ENCODE measurements around the gene CYS1.

- TF ChIP-seq CTCF (IDR thresholded peaks at IDR 0.05 in 2 of 3, conservative IDR thresholded peaks at IDR 0.05 in 1 of 3; ENCODE audit: borderline replicate concordance in 1 of 3, insufficient read depth in 1 of 3, low read depth in 2 of 3, low read length in 2 of 3), result no peak
- no peak for TF ChIP-seq ZBTB33 (IDR thresholded peaks at IDR 0.05; ENCODE audit: extremely low read depth, insufficient replicate concordance, low read length)
- no peak for TF ChIP-seq CEBPB (IDR thresholded peaks at IDR 0.05; ENCODE audit: low read depth)
- no peak for TF ChIP-seq RAD21 (IDR thresholded peaks at IDR 0.05; ENCODE audit: low read depth)
- TF ChIP-seq ELF1 (IDR thresholded peaks at IDR 0.05; ENCODE audit: borderline replicate concordance, low read depth), result no peak
- no peak for TF ChIP-seq POLR2A (IDR thresholded peaks at IDR 0.05; ENCODE audit: borderline replicate concordance, extremely low read depth, insufficient read depth, insufficient read length)
- TF ChIP-seq YY1 (IDR thresholded peaks at IDR 0.05; ENCODE audit: extremely low read depth, insufficient replicate concordance, low read depth, low read length), result no peak
- TF ChIP-seq EZH2 (IDR thresholded peaks at IDR 0.05), result no peak
- no peak for TF ChIP-seq ATF3 (IDR thresholded peaks at IDR 0.05)
- TF ChIP-seq TCF7L2 (IDR thresholded peaks at IDR 0.05; ENCODE audit: borderline replicate concordance, extremely low read depth, insufficient read depth, insufficient read length), result no peak
- no peak for TF ChIP-seq JUND (IDR thresholded peaks at IDR 0.05)
- TF ChIP-seq SP1 (IDR thresholded peaks at IDR 0.05; ENCODE audit: low read depth), result no peak
Observed at GRCh38 chr2:10067330-10067729, 12.9 kb downstream of the CYS1 start.
